Measurements from ENCODE around the gene ARHGAP24.

GRCh38 chr4:85769009-85769408 is 294.1 kb downstream of the ARHGAP24 start:
- TF ChIP-seq CTCF (conservative IDR thresholded peaks at IDR 0.05 in 1 of 2, IDR thresholded peaks at IDR 0.05 in 1 of 2; ENCODE audit: low read depth in 1 of 2, low read length in 2 of 2) (no peak), EZH2 (IDR thresholded peaks at IDR 0.05; ENCODE audit: low read length, missing control alignments) (no peak)
